ENCODE results near the gene EBLN1.
"Not testable (repeated sequence)": the region's sequence is repeated elsewhere in the genome, so short reads cannot be mapped to it uniquely, and the experiment has no call there.

EBLN1 gene

GRCh38 chr10:22228167-22228938, 10.5 kb upstream of the EBLN1 start:
- no peak for DNase-seq (ENCODE audit: low read depth)

GRCh38 chr10:22226599-22226998, 8.8 kb upstream of the EBLN1 start:
- DNase-seq (ENCODE audit: low read depth), result no peak

- no peak for DNase-seq (ENCODE audit: low read depth)
Measured at GRCh38 chr10:22222236-22223190, 4.7 kb upstream of the EBLN1 start.

- DNase-seq (ENCODE audit: low read depth), result no peak
Measured at GRCh38 chr10:22219308-22219707, 1.5 kb upstream of the EBLN1 start.

GRCh38 chr10:22218448-22218847, 633 bp upstream of the EBLN1 start:
- DNase-seq (ENCODE audit: low read depth), result no peak

GRCh38 chr10:22217084-22217483, 731 bp downstream of the EBLN1 start:
- not testable (repeated sequence) for DNase-seq (ENCODE audit: low read depth)

- DNase-seq (ENCODE audit: low read depth), result no peak
Measured at GRCh38 chr10:22210267-22210666, 7.5 kb downstream of the EBLN1 start.

- DNase-seq (ENCODE audit: low read depth), result no peak
Measured at GRCh38 chr10:22193945-22194344, 23.9 kb downstream of the EBLN1 start.

GRCh38 chr10:22185586-22185985, 32.2 kb downstream of the EBLN1 start:
- DNase-seq (ENCODE audit: low read depth), result no peak

GRCh38 chr10:22183771-22184461, 33.9 kb downstream of the EBLN1 start:
- no peak for DNase-seq (ENCODE audit: low read depth)

- no peak for DNase-seq (ENCODE audit: low read depth)
Measured at GRCh38 chr10:22180724-22181123, 37.1 kb downstream of the EBLN1 start.

GRCh38 chr10:22174442-22174841, 43.4 kb downstream of the EBLN1 start:
- DNase-seq (ENCODE audit: low read depth), result no peak

GRCh38 chr10:22171131-22171530, 46.7 kb downstream of the EBLN1 start:
- no peak for DNase-seq (ENCODE audit: low read depth)

- no peak for DNase-seq (ENCODE audit: low read depth)
Measured at GRCh38 chr10:22170582-22170981, 47.2 kb downstream of the EBLN1 start.

GRCh38 chr10:22159979-22160378, 57.8 kb downstream of the EBLN1 start:
- DNase-seq (ENCODE audit: low read depth), result no peak

GRCh38 chr10:22159180-22159579, 58.6 kb downstream of the EBLN1 start:
- no peak for DNase-seq (ENCODE audit: low read depth)
